C4-2B (cell line): Measurements from ENCODE around the gene CHCHD6.

Experiments
- CTCF ChIP-seq: fragments of 450-650 bp; conservative IDR thresholded peaks from 2 replicates; pipeline ENCODE4 v1.5.1; 2017; ENCODE audit warnings: mild to moderate bottlenecking
- ZFX ChIP-seq: fragments of 450-650 bp; IDR thresholded peaks from 2 replicates; pipeline ENCODE4 v1.6.1; 2017

- no peak for TF ChIP-seq CTCF
- no peak for TF ChIP-seq ZFX
Measured at GRCh38 chr3:126944089-126944965, 240.3 kb downstream of the CHCHD6 start.
